Omental fat pad (tissue), 4 donors: Measurements from ENCODE around the gene HOXD1. TPM values are rescaled to one million over a fixed set of nuclear protein-coding genes. Genes with fewer than 3 reads are reported as not detected.
A peak's percentile ranks its signal among the peaks of the same experiment; 100 is the strongest.

Experiments
- ATAC-seq: fragments of 150-250 bp; one replicate; pipeline ENCODE4 v1.9.1; 2016; ENCODE audit warnings: mild to moderate bottlenecking, moderate library complexity; ENCODE audit not compliant: low FRiP score
- DNase-seq: peaks from one replicate; pipeline ENCODE4 v3.0.0-alpha.2; 2019; ENCODE audit warnings: low spot score
- CTCF ChIP-seq, 3 donors: fragments of 450-650 bp; IDR thresholded peaks; one replicate each; pipeline ENCODE4 v1.5.1; 2016 to 2017; ENCODE audit warnings: antibody characterized with exemption in 3 of 3, mild to moderate bottlenecking in 3 of 3, moderate library complexity in 2 of 3
- total RNA-seq, 4 donors: library from RNA; depleted of rRNA; stranded (reverse); fragments of >200 nt; gene quantifications; one replicate each; pipeline ENCODE4 v1.1.0, GENCODE V29; 2016

HOXD1 gene
- total RNA-seq, 4 donors from 2014 or later = 0.19 to 0.95 (median 0.53) TPM

GRCh38 chr2:176178038-176178756 is 10.3 kb upstream of the HOXD1 start:
- ATAC-seq (no peak), DNase-seq (no peak)
- no peak for TF ChIP-seq CTCF (IDR thresholded peaks at IDR 0.05)

GRCh38 chr2:176178757-176179295 is 9.6 kb upstream of the HOXD1 start:
- no peak for TF ChIP-seq CTCF (IDR thresholded peaks at IDR 0.05)
- no peak for DNase-seq
- peak; percentile 44 for ATAC-seq

GRCh38 chr2:176181551-176181950 is 6.9 kb upstream of the HOXD1 start:
- DNase-seq (no peak), ATAC-seq (no peak)
- no peak for TF ChIP-seq CTCF (IDR thresholded peaks at IDR 0.05)

- DNase-seq = no peak
- no peak for TF ChIP-seq CTCF (IDR thresholded peaks at IDR 0.05)
- ATAC-seq = no peak
These were observed 5.8 kb upstream of the HOXD1 start for GRCh38 chr2:176182671-176183070.

- ATAC-seq (no peak), DNase-seq (no peak)
- TF ChIP-seq CTCF (IDR thresholded peaks at IDR 0.05) = no peak
These were observed 3.7 kb upstream of the HOXD1 start for GRCh38 chr2:176184749-176185148.

- TF ChIP-seq CTCF (IDR thresholded peaks at IDR 0.05) = no peak
- ATAC-seq (no peak), DNase-seq (no peak)
These were observed 2.4 kb upstream of the HOXD1 start for GRCh38 chr2:176186024-176186423.
